IPS DF 6.9 (cell line): Measurements from ENCODE around the gene IL25.
"Not testable (repeated sequence)": the region's sequence is repeated elsewhere in the genome, so short reads cannot be mapped to it uniquely, and the experiment has no call there.

Source experiments
- DNase-seq: peaks from one replicate; pipeline ENCODE4 v3.0.0-alpha.2; 2013; ENCODE audit warnings: low read depth, low spot score
- H3K27ac ChIP-seq: one replicate; pipeline ENCODE4 v1.5.1; 2013; ENCODE audit warnings: low read length, control low read depth
- H3K27me3 ChIP-seq: 2 replicates; pipeline ENCODE4 v1.6.1; 2013; ENCODE audit warnings: mild to moderate bottlenecking, low read length; ENCODE audit not compliant: control insufficient read depth, insufficient read depth
- H3K36me3 ChIP-seq: 2 replicates; pipeline ENCODE4 v1.6.1; 2013; ENCODE audit warnings: low read length; ENCODE audit not compliant: control insufficient read depth, insufficient read depth
- H3K4me1 ChIP-seq: 2 replicates; pipeline ENCODE4 v1.6.1; 2013; ENCODE audit warnings: low read length; ENCODE audit not compliant: control insufficient read depth, insufficient read depth
- H3K4me3 ChIP-seq: 2 replicates; pipeline ENCODE4 v1.5.1; 2013; ENCODE audit warnings: mild to moderate bottlenecking, low read length
- H3K9me3 ChIP-seq: 2 replicates; pipeline ENCODE4 v1.6.1; 2013; ENCODE audit warnings: low read length, inconsistent platforms; ENCODE audit not compliant: control insufficient read depth, insufficient read depth
- WGBS: extraction: QIAGEN DNeasy Blood & Tissue Kit; methylation state at CpG from one replicate; pipeline ENCODE4 v1.1.7; 2013; ENCODE audit warnings: mixed read lengths, missing lambda C conversion rate; ENCODE audit not compliant: insufficient read length, insufficient coverage; 5-methylcytosine and 5-hydroxymethylcytosine counted together

Gene IL25

GRCh38 chr14:23411563-23412525, 39.2 kb downstream of the IL25 start:
- Histone ChIP-seq H3K4me3 (no peak overlapping the region), H3K36me3 (no peaks in the 10 kb centered on the region), H3K27ac (no peak overlapping the region), H3K4me1 (no peaks in the 10 kb centered on the region), H3K27me3 (no peaks in the 10 kb centered on the region), H3K9me3 (no peaks in the 10 kb centered on the region)
- WGBS = no CpG with 5 or more reads among the region's 14 CpGs
- DNase-seq = no peak

GRCh38 chr14:23413681-23414080, 41.1 kb downstream of the IL25 start:
- Histone ChIP-seq H3K9me3 (no peaks in the 10 kb centered on the region), H3K4me3 (no peak overlapping the region), H3K27me3 (no peaks in the 10 kb centered on the region), H3K36me3 (no peaks in the 10 kb centered on the region; the same call in 1 of the 2 replicates), H3K27ac (no peak overlapping the region), H3K4me1 (no peaks in the 10 kb centered on the region)
- WGBS = no CpG with 5 or more reads among the region's 16 CpGs
- no peak for DNase-seq

GRCh38 chr14:23414254-23414653, 41.6 kb downstream of the IL25 start:
- H3K4me1 ChIP-seq = no peaks in the 10 kb centered on the region
- no peaks in the 10 kb centered on the region; the same call in 1 of the 2 replicates for H3K36me3 ChIP-seq
- no peaks in the 10 kb centered on the region for H3K9me3 ChIP-seq
- no peak for DNase-seq
- H3K4me3 ChIP-seq = no peak overlapping the region
- H3K27me3 ChIP-seq = no peaks in the 10 kb centered on the region
- WGBS = no CpG with 5 or more reads among the region's 3 CpGs
- no peak overlapping the region for H3K27ac ChIP-seq

- no peaks in the 10 kb centered on the region for H3K27me3 ChIP-seq
These were observed 42.6 kb downstream of the IL25 start for GRCh38 chr14:23414906-23415820.

GRCh38 chr14:23415821-23416778, 43.5 kb downstream of the IL25 start:
- H3K9me3 ChIP-seq = no peaks in the 10 kb centered on the region
- no peaks in the 10 kb centered on the region; the same call in 1 of the 2 replicates for H3K36me3 ChIP-seq
- DNase-seq = no peak
- no peaks in the 10 kb centered on the region for H3K27me3 ChIP-seq
- H3K27ac ChIP-seq = no peak overlapping the region
- no CpG with 5 or more reads among the region's 21 CpGs for WGBS
- no peak overlapping the region for H3K4me3 ChIP-seq
- H3K4me1 ChIP-seq = no peaks in the 10 kb centered on the region

More at GRCh38 chr14:23414906-23415820, 42.6 kb downstream of the IL25 start:
- no peak overlapping the region for H3K27ac ChIP-seq
- H3K36me3 ChIP-seq = no peaks in the 10 kb centered on the region; the same call in 1 of the 2 replicates
- no peaks in the 10 kb centered on the region for H3K4me1 ChIP-seq
- H3K4me3 ChIP-seq = no peak overlapping the region
- H3K9me3 ChIP-seq = no peaks in the 10 kb centered on the region
- DNase-seq = no peak
- no CpG with 5 or more reads among the region's 39 CpGs for WGBS

- Histone ChIP-seq H3K27me3 (no peaks in the 10 kb centered on the region), H3K9me3 (no peaks in the 10 kb centered on the region), H3K36me3 (no peaks in the 10 kb centered on the region; the same call in 1 of the 2 replicates), H3K27ac (no peak overlapping the region), H3K4me1 (no peaks in the 10 kb centered on the region), H3K4me3 (no peak overlapping the region)
- DNase-seq = no peak
- no CpG with 5 or more reads among the region's 11 CpGs for WGBS
These were observed 44.2 kb downstream of the IL25 start for GRCh38 chr14:23416801-23417200.

GRCh38 chr14:23417269-23417668, 44.7 kb downstream of the IL25 start:
- not testable (repeated sequence) for H3K36me3 ChIP-seq, H3K27ac ChIP-seq, H3K27me3 ChIP-seq, H3K9me3 ChIP-seq, DNase-seq, H3K4me3 ChIP-seq, H3K4me1 ChIP-seq
- WGBS = no CpG with 5 or more reads among the region's 12 CpGs

GRCh38 chr14:23418021-23418420, 45.4 kb downstream of the IL25 start:
- no CpG with 5 or more reads among the region's 21 CpGs for WGBS
- no peak for DNase-seq
- Histone ChIP-seq H3K27ac (no peak overlapping the region), H3K4me3 (no peak overlapping the region), H3K9me3 (no peaks in the 10 kb centered on the region), H3K36me3 (no peaks in the 10 kb centered on the region; the same call in 1 of the 2 replicates), H3K4me1 (no peaks in the 10 kb centered on the region), H3K27me3 (no peaks in the 10 kb centered on the region)

- H3K4me1 ChIP-seq, H3K27me3 ChIP-seq: not testable (repeated sequence)
- 100% methylated on average over 1 of the region's 17 CpGs for WGBS
These were observed 47.0 kb downstream of the IL25 start for GRCh38 chr14:23419646-23420045.

More at GRCh38 chr14:23419646-23420045, 47.0 kb downstream of the IL25 start:
- DNase-seq, H3K9me3 ChIP-seq, H3K36me3 ChIP-seq, H3K4me3 ChIP-seq, H3K27ac ChIP-seq: not testable (repeated sequence)
